AG04449 (cell line): Measurements from ENCODE around the gene PCSK7.

ENCODE experiments used
- CTCF ChIA-PET: fragments of 350-600 bp; formaldehyde crosslinking; extraction: SDS; loops from one replicate; lab custom pipeline; 2021; ENCODE audit warnings: antibody characterized with exemption; lab: Yijun Ruan, JAX
- POLR2A ChIA-PET: fragments of 400-600, 350-600 bp; formaldehyde crosslinking; extraction: SDS; loops from one replicate; lab custom pipeline; 2020; ENCODE audit warnings: antibody characterized with exemption, inconsistent platforms; lab: Yijun Ruan, JAX
- DNase-seq: peaks from one replicate; pipeline ENCODE4 v3.0.0-alpha.2; 2010; ENCODE audit warnings: low read depth, low spot score
- H3K4me3 ChIP-seq: 2 replicates; pipeline ENCODE4 v1.5.1; 2011; ENCODE audit warnings: low read depth, mild to moderate bottlenecking, control low read depth, low read length
- CTCF ChIP-seq: IDR thresholded peaks from one replicate; pipeline ENCODE4 v1.5.1; 2011; ENCODE audit warnings: mild to moderate bottlenecking, moderate library complexity, low read length, control low read depth, inconsistent platforms; ENCODE audit not compliant: insufficient read depth; ENCODE audit errors: missing control alignments

Gene PCSK7

DNA sequence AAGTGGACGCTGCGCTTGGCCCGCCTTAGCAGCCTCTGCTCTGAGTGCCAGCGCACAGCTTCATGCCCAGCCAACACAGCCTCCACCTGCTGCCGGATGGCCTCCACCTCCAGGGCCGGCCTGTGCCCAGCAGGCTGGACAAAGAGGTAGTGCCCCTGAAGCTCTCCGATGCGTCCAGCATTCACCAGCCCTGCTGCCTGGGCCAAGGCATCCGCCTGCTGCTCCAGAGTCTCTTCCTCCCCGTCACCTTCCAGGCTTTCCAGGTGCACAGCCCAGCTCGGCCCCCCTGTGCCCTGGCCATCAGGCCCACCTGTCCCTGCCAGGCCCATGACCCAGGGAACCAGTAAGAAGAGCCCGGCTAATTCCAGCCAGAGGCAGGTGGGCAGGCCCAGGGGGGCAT is 2.5 kb downstream of the PCSK7 start:
- ChIA-PET CTCF (interaction anchor here (0.8 to 11.4 kb wide), 10 partner anchors 9 to 495 kb away, joined by 3 to 191 read pairs (median 4); partner anchors contain the start of genes APOA5 and ZPR1), POLR2A (no interaction called here)
- no peak overlapping the region for H3K4me3 ChIP-seq
- no peak for DNase-seq
- TF ChIP-seq CTCF = no peak

DNA sequence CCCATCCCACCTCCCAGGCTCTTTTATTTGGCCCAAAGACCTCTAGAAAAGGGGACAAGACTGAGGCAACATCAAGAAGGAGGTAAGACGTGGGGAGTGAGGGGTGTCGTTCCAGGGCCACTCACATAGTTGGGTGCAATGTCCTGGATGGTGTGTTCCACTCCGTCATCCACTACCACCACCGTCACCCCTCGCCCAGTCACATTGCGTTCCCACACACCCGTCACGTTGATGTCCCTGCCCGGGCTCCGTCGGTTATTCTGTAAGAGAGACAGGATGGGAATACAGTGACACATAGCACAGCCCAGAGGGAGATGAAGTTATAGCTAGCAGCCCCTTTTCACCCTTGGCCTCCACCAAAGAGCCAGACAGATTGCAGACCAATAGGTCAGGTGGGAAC is 3.8 kb downstream of the PCSK7 start:
- ChIA-PET CTCF (interaction anchor here (1.2 to 11.4 kb wide), 11 partner anchors 11 to 495 kb away, joined by 3 to 191 read pairs (median 6); partner anchors contain the start of genes APOA5, TAGLN and ZPR1), POLR2A (interaction anchor here (1.2 kb wide), 1 partner anchor 28 kb away, joined by 3 read pairs; no protein-coding TSS in a partner anchor)
- H3K4me3 ChIP-seq = no peak overlapping the region
- no peak for TF ChIP-seq CTCF
- no peak for DNase-seq

DNA sequence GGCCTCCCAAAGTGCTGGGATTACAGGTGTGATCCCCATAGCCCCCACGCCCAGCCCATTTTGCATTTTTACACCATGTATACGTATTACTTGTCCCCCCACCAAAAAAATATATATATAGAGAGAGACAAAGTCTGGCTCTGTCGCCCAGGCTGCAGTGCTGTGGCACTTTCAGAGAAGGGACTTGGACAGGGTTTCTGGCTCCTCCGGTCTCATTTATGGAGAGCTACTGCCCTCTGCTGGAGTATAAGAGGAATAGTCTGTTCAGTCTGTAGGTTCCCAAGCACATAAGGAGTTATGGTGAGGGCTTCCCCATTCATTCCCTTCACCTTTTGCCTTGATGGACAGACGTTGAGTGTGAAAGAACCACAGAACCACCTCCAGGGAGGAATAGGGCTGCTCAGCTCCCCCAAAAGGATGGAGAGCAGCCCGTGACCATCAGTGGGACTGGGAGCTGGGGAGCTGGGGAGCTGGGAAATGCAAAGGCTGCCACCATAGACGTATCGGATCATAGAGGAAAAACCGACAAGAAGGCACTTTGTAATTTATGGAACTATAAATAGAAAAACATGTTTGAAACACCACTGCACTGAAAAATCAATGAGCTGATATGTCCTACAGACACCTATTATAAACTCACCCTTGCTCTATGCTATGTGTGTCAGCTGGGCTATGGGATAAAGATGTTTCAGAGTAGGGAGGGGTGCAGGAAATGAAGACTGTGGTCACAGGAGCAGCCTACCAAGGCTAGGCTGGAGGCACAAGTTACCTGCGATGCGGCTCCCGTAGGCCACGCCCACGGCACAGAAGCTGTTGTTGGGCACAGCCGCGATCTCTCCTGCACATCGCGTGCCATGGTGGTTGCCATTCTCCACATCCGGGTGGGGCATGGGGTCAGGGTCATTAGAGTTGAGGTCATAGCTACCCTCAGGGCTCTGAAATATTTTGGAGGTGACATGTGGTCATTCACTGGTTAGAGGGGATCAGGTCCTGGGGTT is 5.2 kb downstream of the PCSK7 start:
- peak; percentile 45 for DNase-seq
- no peak overlapping the region for H3K4me3 ChIP-seq
- CTCF ChIA-PET = interaction anchor here (0.6 to 11.4 kb wide), 51 partner anchors 10 to 597 kb away, joined by 3 to 191 read pairs (median 4); partner anchors contain the start of genes APOA5, BACE1, CEP164 and PAFAH1B2
- peak; percentile 66 for TF ChIP-seq CTCF
- POLR2A ChIA-PET = interaction anchor here (0.6 to 1.1 kb wide), 3 partner anchors 15 to 27 kb away, joined by 3 read pairs; no protein-coding TSS in a partner anchor

GRCh38 chr11:117225553-117226170 is 6.2 kb downstream of the PCSK7 start:
- no peak overlapping the region for H3K4me3 ChIP-seq
- TF ChIP-seq CTCF = no peak
- DNase-seq = no peak
- ChIA-PET CTCF (interaction anchor here (0.8 to 11.4 kb wide), 27 partner anchors 9 to 493 kb away, joined by 3 to 191 read pairs (median 7); partner anchors contain the start of genes APOA5, BACE1, CEP164 and PAFAH1B2), POLR2A (interaction anchor here (0.6 to 1.2 kb wide), 3 partner anchors 14 to 1833 kb away, joined by 3 to 4 read pairs (median 4); no protein-coding TSS in a partner anchor)

DNA sequence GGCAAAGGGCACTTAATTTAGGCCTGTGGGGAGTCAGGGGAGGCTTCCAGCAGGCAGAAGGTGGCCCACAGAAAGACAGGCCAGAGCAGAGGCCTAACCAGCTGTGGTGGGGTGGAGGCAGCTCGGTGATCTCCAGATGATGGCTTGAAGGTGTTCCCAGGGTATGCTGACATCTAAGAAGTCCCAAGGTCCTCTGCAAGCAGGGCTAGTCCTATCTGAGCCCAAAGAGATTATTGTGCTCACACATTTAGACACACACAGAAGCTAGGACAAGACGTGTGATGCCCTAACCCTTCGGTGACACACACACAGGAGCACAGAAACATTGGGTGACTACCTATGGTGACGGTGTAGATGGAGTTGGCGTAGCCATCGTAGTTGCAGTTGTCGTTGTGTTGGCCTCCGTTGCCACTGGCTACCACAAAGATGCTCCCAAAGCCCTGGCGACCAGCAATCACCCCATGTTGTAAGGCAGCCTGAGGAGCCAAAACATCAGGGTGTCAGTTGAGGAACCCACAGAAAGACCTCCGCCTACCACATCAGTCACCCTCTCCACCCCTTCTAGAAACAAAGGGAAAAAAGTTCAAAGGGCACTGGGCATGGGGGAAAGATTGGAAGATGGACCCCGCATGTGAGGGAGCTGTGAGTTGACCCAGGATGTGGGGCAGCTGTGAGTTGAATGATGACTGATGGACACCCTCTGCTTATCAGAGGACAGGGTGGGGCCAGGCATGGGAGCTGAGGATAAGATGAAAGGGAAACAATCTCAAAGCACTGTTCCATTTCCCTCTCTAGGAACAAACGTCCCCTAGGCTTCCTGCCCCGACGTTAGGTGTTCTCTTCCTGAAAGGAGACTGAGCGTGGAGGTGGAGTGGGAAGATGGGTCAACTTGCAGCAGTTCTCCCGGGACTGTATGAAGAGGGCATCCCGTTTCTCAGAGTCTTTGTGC is 7.9 kb downstream of the PCSK7 start:
- H3K4me3 ChIP-seq = no peak overlapping the region
- CTCF ChIA-PET = interaction anchor here (1.1 to 15.2 kb wide), 8 partner anchors 6 to 482 kb away, joined by 3 to 191 read pairs (median 58); partner anchors contain the start of genes APOA5, PCSK7, RNF214 and ZPR1
- TF ChIP-seq CTCF = no peak
- DNase-seq = no peak
- POLR2A ChIA-PET = no interaction called here
